ENCODE results near the gene SYTL3.

SYTL3 gene

DNA sequence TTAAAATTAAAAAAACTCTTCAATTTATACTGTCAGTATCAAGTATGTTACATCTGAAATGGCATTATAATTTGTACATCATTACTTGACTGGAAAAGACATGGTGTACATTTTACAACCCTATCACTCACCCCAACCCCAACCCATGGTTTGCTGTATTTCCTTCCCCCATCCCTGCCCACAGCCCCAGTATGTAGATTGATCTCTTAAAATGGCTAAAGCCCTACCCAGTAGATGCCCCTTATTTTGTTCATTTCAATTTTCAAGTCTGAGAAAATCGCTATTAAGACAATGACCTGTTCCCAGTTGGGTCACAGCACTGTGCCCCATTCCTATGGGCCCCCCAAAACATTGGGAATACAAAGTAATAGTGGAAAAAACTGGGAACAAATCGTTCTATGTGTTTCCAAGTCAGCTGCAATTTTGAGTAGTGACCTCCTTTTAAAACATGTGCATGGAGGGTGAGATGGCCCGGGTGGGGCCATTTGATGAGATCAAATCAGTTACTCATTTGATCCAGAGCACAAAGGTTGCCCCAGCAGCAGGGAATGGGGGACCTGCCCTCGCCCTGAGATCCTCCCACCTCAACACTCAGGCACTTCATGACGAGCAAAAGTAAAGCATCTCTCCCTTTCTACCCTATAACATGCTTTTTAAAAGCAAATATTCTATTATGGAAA, 156.0 kb downstream of the SYTL3 start:
- H3K4me3 ChIP-seq (ENCODE audit: insufficient read depth, low read depth, low read length): no peak overlapping the region
- peaks cover 4% of the 10 kb centered on the region for H3K4me1 ChIP-seq (ENCODE audit: control insufficient read depth, insufficient read depth, low read length)
- 83 to 93% methylated on average over 4 of the region's 5 CpGs for WGBS, 2 experiments
- H3K27me3 ChIP-seq (ENCODE audit: control insufficient read depth, insufficient read depth, low read length, poor library complexity, severe bottlenecking): no peaks in the 10 kb centered on the region
- no peaks in the 10 kb centered on the region for H3K9me3 ChIP-seq (ENCODE audit: control insufficient read depth, low read length)
- H3K36me3 ChIP-seq (ENCODE audit: control insufficient read depth, insufficient read depth, low read length): no peaks in the 10 kb centered on the region
- H3K27ac ChIP-seq (ENCODE audit: insufficient read depth, low read depth, low read length, poor library complexity, severe bottlenecking): no peak overlapping the region

- WGBS, 2 experiments: 70 to 72% methylated on average over 8 of the region's 8 CpGs
- Histone ChIP-seq H3K4me3 (ENCODE audit: insufficient read depth, low read depth, low read length) (no peak overlapping the region), H3K4me1 (ENCODE audit: control insufficient read depth, insufficient read depth, low read length) (peaks cover 4% of the 10 kb centered on the region), H3K27me3 (ENCODE audit: control insufficient read depth, insufficient read depth, low read length, poor library complexity, severe bottlenecking) (no peaks in the 10 kb centered on the region), H3K36me3 (ENCODE audit: control insufficient read depth, insufficient read depth, low read length) (no peaks in the 10 kb centered on the region), H3K9me3 (ENCODE audit: control insufficient read depth, low read length) (no peaks in the 10 kb centered on the region), H3K27ac (ENCODE audit: insufficient read depth, low read depth, low read length, poor library complexity, severe bottlenecking) (no peak overlapping the region)
Observed at GRCh38 chr6:158807515-158808441, 157.9 kb downstream of the SYTL3 start.

GRCh38 chr6:158808442-158808833, 158.6 kb downstream of the SYTL3 start:
- H3K4me1 ChIP-seq (ENCODE audit: control insufficient read depth, insufficient read depth, low read length): peaks cover 4% of the 10 kb centered on the region
- H3K27me3 ChIP-seq (ENCODE audit: control insufficient read depth, insufficient read depth, low read length, poor library complexity, severe bottlenecking): no peaks in the 10 kb centered on the region
- no peak overlapping the region for H3K27ac ChIP-seq (ENCODE audit: insufficient read depth, low read depth, low read length, poor library complexity, severe bottlenecking)
- H3K4me3 ChIP-seq (ENCODE audit: insufficient read depth, low read depth, low read length): no peak overlapping the region
- no peaks in the 10 kb centered on the region for H3K9me3 ChIP-seq (ENCODE audit: control insufficient read depth, low read length)
- H3K36me3 ChIP-seq (ENCODE audit: control insufficient read depth, insufficient read depth, low read length): peaks cover 2% of the 10 kb centered on the region
- 93% methylated on average over 5 of the region's 6 CpGs for WGBS, 2 experiments

DNA sequence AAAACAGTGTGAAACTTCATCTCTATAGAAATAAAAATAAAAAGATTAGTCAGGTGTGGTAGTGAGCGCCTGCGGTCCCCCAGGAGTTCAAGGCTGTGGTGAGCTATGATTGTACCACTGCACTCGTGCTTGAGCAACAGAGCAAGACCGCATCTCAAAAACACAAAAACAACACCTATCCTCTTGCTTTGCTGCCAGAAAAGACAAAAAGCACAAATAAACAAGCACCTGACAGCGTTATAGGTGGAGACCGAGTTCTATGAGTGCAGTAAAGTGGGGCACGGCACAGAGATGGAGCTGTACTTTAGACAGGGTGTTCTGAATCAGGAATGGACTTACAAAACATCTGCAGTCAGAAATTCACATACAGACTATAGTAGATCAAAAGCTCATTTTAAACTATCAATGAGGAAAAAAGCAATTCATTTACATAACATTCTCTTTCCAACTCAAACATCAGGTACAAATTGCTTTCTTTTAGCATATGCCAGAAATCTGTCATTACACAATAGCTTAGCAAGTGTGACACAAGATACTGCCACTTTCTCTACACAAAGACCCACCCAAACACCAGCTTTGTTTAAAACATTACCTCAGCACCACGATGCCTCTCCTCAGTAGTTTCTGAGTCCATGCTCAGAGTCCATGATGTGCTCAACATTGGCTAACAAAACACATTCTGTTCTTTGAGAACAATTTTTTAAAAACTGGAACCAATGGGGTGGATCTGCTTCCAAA, 159.3 kb downstream of the SYTL3 start:
- H3K27me3 ChIP-seq (ENCODE audit: control insufficient read depth, insufficient read depth, low read length, poor library complexity, severe bottlenecking): no peaks in the 10 kb centered on the region
- no peaks in the 10 kb centered on the region for H3K9me3 ChIP-seq (ENCODE audit: control insufficient read depth, low read length)
- H3K4me3 ChIP-seq (ENCODE audit: insufficient read depth, low read depth, low read length): no peak overlapping the region
- 86 to 90% methylated on average over 8 of the region's 8 CpGs for WGBS, 2 experiments
- peaks cover 4% of the 10 kb centered on the region for H3K4me1 ChIP-seq (ENCODE audit: control insufficient read depth, insufficient read depth, low read length)
- no peak overlapping the region for H3K27ac ChIP-seq (ENCODE audit: insufficient read depth, low read depth, low read length, poor library complexity, severe bottlenecking)
- H3K36me3 ChIP-seq (ENCODE audit: control insufficient read depth, insufficient read depth, low read length): peaks cover 7% of the 10 kb centered on the region

GRCh38 chr6:158810155-158811095, 160.6 kb downstream of the SYTL3 start:
- Histone ChIP-seq H3K4me1 (ENCODE audit: control insufficient read depth, insufficient read depth, low read length) (peaks cover 4% of the 10 kb centered on the region), H3K27ac (ENCODE audit: insufficient read depth, low read depth, low read length, poor library complexity, severe bottlenecking) (peak overlapping the region; percentile 42), H3K9me3 (ENCODE audit: control insufficient read depth, low read length) (no peaks in the 10 kb centered on the region), H3K4me3 (ENCODE audit: insufficient read depth, low read depth, low read length) (no peak overlapping the region), H3K27me3 (ENCODE audit: control insufficient read depth, insufficient read depth, low read length, poor library complexity, severe bottlenecking) (no peaks in the 10 kb centered on the region), H3K36me3 (ENCODE audit: control insufficient read depth, insufficient read depth, low read length) (peaks cover 7% of the 10 kb centered on the region)
- 89 to 90% methylated on average over 7 to 9 of the region's 9 CpGs for WGBS, 2 experiments

DNA sequence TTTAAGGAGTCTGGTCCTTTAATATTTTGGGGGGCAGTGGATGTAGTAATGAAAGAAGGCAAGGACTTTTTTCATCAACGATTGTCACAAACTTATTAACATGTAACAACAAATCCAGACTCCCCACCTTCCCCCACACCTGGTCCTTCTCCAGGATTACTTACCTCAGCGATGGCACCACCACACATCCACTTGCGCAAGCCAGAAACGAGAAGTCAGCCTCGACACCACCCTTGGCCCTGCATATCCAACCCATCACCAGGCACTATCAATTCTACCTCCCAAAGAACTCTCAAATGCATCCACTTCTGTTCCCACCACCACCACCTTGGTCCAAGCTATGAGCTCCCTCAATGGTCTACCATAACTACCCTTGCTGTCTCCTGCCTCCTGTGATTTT, 162.8 kb downstream of the SYTL3 start:
- no peaks in the 10 kb centered on the region for H3K9me3 ChIP-seq (ENCODE audit: control insufficient read depth, low read length)
- H3K36me3 ChIP-seq (ENCODE audit: control insufficient read depth, insufficient read depth, low read length): peaks cover 7% of the 10 kb centered on the region
- peaks cover 16% of the 10 kb centered on the region for H3K4me1 ChIP-seq (ENCODE audit: control insufficient read depth, insufficient read depth, low read length)
- no peak overlapping the region for H3K27ac ChIP-seq (ENCODE audit: insufficient read depth, low read depth, low read length, poor library complexity, severe bottlenecking)
- no peaks in the 10 kb centered on the region for H3K27me3 ChIP-seq (ENCODE audit: control insufficient read depth, insufficient read depth, low read length, poor library complexity, severe bottlenecking)
- H3K4me3 ChIP-seq (ENCODE audit: insufficient read depth, low read depth, low read length): no peak overlapping the region
- 91 to 96% methylated on average over 5 of the region's 5 CpGs for WGBS, 2 experiments

- peaks cover 7% of the 10 kb centered on the region for H3K36me3 ChIP-seq (ENCODE audit: control insufficient read depth, insufficient read depth, low read length)
- H3K4me3 ChIP-seq (ENCODE audit: insufficient read depth, low read depth, low read length): no peak overlapping the region
- no peaks in the 10 kb centered on the region for H3K27me3 ChIP-seq (ENCODE audit: control insufficient read depth, insufficient read depth, low read length, poor library complexity, severe bottlenecking)
- H3K27ac ChIP-seq (ENCODE audit: insufficient read depth, low read depth, low read length, poor library complexity, severe bottlenecking): no peak overlapping the region
- H3K9me3 ChIP-seq (ENCODE audit: control insufficient read depth, low read length): no peaks in the 10 kb centered on the region
- H3K4me1 ChIP-seq (ENCODE audit: control insufficient read depth, insufficient read depth, low read length): peaks cover 16% of the 10 kb centered on the region
- WGBS, 2 experiments: 89 to 92% methylated on average over 3 of the region's 3 CpGs
Observed at GRCh38 chr6:158813032-158813431, 163.2 kb downstream of the SYTL3 start.

Measured in ectodermal cell (in vitro differentiated cells).